Large intestine (tissue), 3 donors: ENCODE data around the gene RNF8. TPM values are rescaled to one million over a fixed set of nuclear protein-coding genes. Genes with fewer than 3 reads are reported as not detected.

ENCODE experiments used
- DNase-seq, 2 donors: peaks; one replicate each; pipeline versions ENCODE4 v3.0.0 to v3.0.0-alpha.2; 2013
- H3K27ac ChIP-seq: one replicate; pipeline ENCODE4 v1.5.1; 2013; ENCODE audit warnings: low read length
- H3K27me3 ChIP-seq: 2 replicates; pipeline ENCODE4 v1.6.1; 2013; ENCODE audit warnings: low read length; ENCODE audit not compliant: control insufficient read depth, insufficient read depth
- H3K36me3 ChIP-seq: 2 replicates; pipeline ENCODE4 v1.6.1; 2013; ENCODE audit warnings: low read length; ENCODE audit not compliant: control insufficient read depth, insufficient read depth
- H3K4me1 ChIP-seq: one replicate; pipeline ENCODE4 v1.6.1; 2013; ENCODE audit warnings: low read length; ENCODE audit not compliant: control insufficient read depth, insufficient read depth
- H3K4me3 ChIP-seq: one replicate; pipeline ENCODE4 v1.5.1; 2013; ENCODE audit warnings: low read length
- H3K9me3 ChIP-seq: one replicate; pipeline ENCODE4 v1.6.1; 2013; ENCODE audit warnings: mild to moderate bottlenecking, low read depth, low read length, moderate library complexity; ENCODE audit not compliant: control insufficient read depth
- WGBS: methylation state at CpG from one replicate; pipeline ENCODE4 v1.1.5; 2013; ENCODE audit warnings: low lambda C conversion rate; ENCODE audit not compliant: insufficient coverage; 5-methylcytosine and 5-hydroxymethylcytosine counted together
- polyA plus RNA-seq: library from polyadenylated mRNA; unstranded; fragments of 120-200 nt; gene quantifications from one replicate; pipeline ENCODE4 v1.2.1, GENCODE V29; 2013

The RNF8 gene
- polyA plus RNA-seq, 1 donor, result 15.5 TPM

- no peak overlapping the region for H3K4me3 ChIP-seq
- no peaks in the 10 kb centered on the region for H3K4me1 ChIP-seq
- no CpG with 5 or more reads among the region's 6 CpGs for WGBS
- H3K27ac ChIP-seq, result no peak overlapping the region
- DNase-seq, result peak; percentile 2 to 33
- no peaks in the 10 kb centered on the region for H3K27me3 ChIP-seq
- no peaks in the 10 kb centered on the region for H3K36me3 ChIP-seq
- no peaks in the 10 kb centered on the region for H3K9me3 ChIP-seq
Measured at GRCh38 chr6:37426945-37427510, 73.2 kb downstream of the RNF8 start.

DNA sequence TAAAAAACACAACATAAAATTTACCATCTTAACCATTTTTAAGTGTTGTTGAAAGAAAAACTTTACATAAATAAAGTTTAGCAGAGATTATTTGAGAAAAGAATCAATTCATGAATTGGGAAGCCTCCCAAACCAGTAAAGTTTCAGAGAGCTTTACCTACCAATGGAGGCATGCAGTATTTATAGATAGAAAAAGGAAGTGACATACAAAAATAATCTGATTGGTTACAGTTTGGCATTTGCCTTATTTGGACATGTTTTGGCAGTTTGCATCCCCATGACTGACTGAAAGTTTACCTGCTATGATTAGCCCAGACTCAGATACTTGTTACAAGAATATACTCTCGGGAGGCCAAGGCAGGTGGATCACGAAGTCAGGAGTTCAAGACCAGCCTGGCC is 75.6 kb downstream of the RNF8 start:
- Histone ChIP-seq H3K27ac (no peak overlapping the region), H3K36me3 (no peaks in the 10 kb centered on the region), H3K27me3 (no peaks in the 10 kb centered on the region), H3K9me3 (no peaks in the 10 kb centered on the region), H3K4me3 (no peak overlapping the region), H3K4me1 (no peaks in the 10 kb centered on the region)
- no peak for DNase-seq
- WGBS, result no CpG with 5 or more reads among the region's 2 CpGs

DNA sequence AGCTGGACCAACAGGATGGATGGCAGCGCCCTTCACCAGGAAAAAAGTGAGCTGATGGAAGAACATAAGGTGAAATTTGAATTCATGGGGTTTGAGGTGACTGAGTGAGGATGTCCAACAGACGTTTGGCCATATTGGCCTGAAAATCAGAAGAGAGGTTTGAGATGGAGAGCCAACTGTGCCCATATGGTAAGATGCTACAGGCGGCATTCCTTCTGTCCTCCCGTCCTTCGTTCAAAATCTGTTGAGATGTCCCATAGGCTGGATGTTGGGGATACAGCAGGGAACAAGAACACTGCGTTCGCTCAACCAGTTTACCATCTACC is 78.8 kb downstream of the RNF8 start:
- WGBS, result 67% methylated on average over 1 of the region's 7 CpGs
- no peaks in the 10 kb centered on the region for H3K27me3 ChIP-seq
- H3K36me3 ChIP-seq, result peaks cover 20% of the 10 kb centered on the region
- no peaks in the 10 kb centered on the region for H3K9me3 ChIP-seq
- no peak for DNase-seq
- H3K4me3 ChIP-seq, result peak overlapping the region; percentile 88
- H3K4me1 ChIP-seq, result no peaks in the 10 kb centered on the region
- peak overlapping the region; percentile 69 for H3K27ac ChIP-seq

GRCh38 chr6:37432916-37433656 is 79.3 kb downstream of the RNF8 start, which contains the start of gene CMTR1:
Gene CMTR1, plus strand, starts transcription at chr6:37433221. Its CDS starts 2,409 bp downstream, at chr6:37435630.
- Histone ChIP-seq H3K4me1 (no peaks in the 10 kb centered on the region), H3K27me3 (no peaks in the 10 kb centered on the region), H3K9me3 (no peaks in the 10 kb centered on the region), H3K27ac (peak within 1 kb of the TSS; percentile 69), H3K4me3 (peak within 1 kb of the TSS; percentile 88), H3K36me3 (peaks cover 22% of the 10 kb centered on the region)
- WGBS, result no CpG with 5 or more reads among the region's 61 CpGs
- peak; percentile 93 to 95 for DNase-seq

- no peaks in the 10 kb centered on the region for H3K27me3 ChIP-seq
- no peaks in the 10 kb centered on the region for H3K4me1 ChIP-seq
- H3K36me3 ChIP-seq, result peaks cover 29% of the 10 kb centered on the region
- H3K4me3 ChIP-seq, result peak overlapping the region; percentile 88
- WGBS, result no CpG with 5 or more reads among the region's 13 CpGs
- peak overlapping the region; percentile 69 for H3K27ac ChIP-seq
- no peaks in the 10 kb centered on the region for H3K9me3 ChIP-seq
- DNase-seq, result peak in 1 of 2 donors; percentile 46
Measured at GRCh38 chr6:37433657-37434271, 80.0 kb downstream of the RNF8 start.

GRCh38 chr6:37435373-37435772 is 81.6 kb downstream of the RNF8 start:
- Histone ChIP-seq H3K36me3 (peaks cover 36% of the 10 kb centered on the region), H3K4me3 (no peak overlapping the region), H3K27me3 (no peaks in the 10 kb centered on the region), H3K9me3 (no peaks in the 10 kb centered on the region), H3K4me1 (no peaks in the 10 kb centered on the region), H3K27ac (no peak overlapping the region)
- WGBS, result no CpG with 5 or more reads among the region's 4 CpGs
- DNase-seq, result no peak

DNA sequence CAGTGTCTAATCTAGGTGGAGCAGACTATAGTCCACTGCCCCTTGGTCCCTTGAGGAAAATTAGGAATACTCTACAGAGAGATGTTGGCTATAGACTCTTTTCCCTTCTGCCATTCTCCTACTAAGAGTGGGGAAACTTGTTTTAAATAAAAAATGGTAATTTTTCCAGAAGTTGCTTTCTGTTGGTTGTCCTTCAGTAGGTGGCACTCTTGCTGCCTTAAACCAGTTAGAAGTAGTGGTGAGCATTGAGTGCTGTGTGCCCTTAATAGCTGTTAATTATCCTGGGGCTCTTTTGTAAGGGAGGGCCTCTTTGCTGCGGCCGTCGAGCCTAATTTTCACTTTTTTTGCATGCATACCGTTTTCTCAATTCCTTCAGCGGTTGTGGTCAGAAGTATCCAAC is 82.0 kb downstream of the RNF8 start:
- H3K4me1 ChIP-seq, result no peaks in the 10 kb centered on the region
- no peaks in the 10 kb centered on the region for H3K9me3 ChIP-seq
- peaks cover 38% of the 10 kb centered on the region for H3K36me3 ChIP-seq
- 78% methylated on average over 5 of the region's 5 CpGs for WGBS
- H3K27me3 ChIP-seq, result no peaks in the 10 kb centered on the region
- H3K4me3 ChIP-seq, result no peak overlapping the region
- no peak overlapping the region for H3K27ac ChIP-seq
- DNase-seq, result no peak

DNA sequence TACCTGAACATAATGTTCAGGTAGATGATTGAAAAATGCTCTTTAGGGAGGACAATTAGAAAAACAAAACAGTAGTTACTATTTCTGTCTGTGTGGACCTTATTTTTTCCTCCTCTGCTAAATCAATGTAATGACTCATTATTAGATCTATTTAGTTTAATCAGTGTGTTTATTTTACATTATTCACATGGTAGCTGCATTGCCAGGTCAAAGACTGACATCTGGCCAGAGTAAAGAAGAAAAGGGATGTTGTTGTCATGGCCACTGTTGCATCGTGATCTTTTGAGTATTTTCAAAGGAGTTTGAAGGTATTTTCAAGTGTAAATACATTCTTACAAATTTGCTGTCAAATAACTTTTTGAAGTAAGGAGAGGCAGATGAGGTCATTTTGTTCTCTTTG is 85.1 kb downstream of the RNF8 start:
- no peak for DNase-seq
- WGBS, result 100% methylated on average over 1 of the region's 1 CpG
- Histone ChIP-seq H3K36me3 (peaks cover 46% of the 10 kb centered on the region), H3K27ac (no peak overlapping the region), H3K9me3 (no peaks in the 10 kb centered on the region), H3K4me3 (no peak overlapping the region), H3K4me1 (no peaks in the 10 kb centered on the region), H3K27me3 (no peaks in the 10 kb centered on the region)

DNA sequence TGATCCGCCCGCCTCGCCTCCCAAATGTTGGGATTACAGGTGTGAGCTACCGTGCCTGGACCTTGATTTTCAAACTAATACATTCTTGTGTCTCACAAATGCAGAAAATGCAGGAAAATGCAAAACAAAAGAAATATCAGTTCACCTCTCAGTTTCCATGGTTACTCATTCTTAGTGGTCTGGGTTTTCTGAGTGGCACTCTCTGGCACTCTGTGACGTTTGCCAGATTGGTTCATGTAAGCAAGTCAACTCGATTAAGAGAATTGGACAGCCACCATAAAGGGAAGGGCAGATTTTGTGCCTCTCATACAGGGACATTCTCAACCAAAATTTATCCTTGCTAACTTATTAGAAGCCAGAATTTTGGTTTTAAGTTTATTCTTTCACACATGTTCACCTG is 87.9 kb downstream of the RNF8 start:
- Histone ChIP-seq H3K27me3 (no peaks in the 10 kb centered on the region), H3K9me3 (no peaks in the 10 kb centered on the region), H3K4me1 (no peaks in the 10 kb centered on the region), H3K4me3 (no peak overlapping the region), H3K27ac (no peak overlapping the region), H3K36me3 (peaks cover 47% of the 10 kb centered on the region)
- DNase-seq, result no peak
- 82% methylated on average over 2 of the region's 6 CpGs for WGBS

GRCh38 chr6:37442416-37443215 is 88.8 kb downstream of the RNF8 start:
- no peak for DNase-seq

More at GRCh38 chr6:37442416-37443215, 88.8 kb downstream of the RNF8 start:
- no peaks in the 10 kb centered on the region for H3K27me3 ChIP-seq
- peaks cover 49% of the 10 kb centered on the region for H3K36me3 ChIP-seq
- no peak overlapping the region for H3K4me3 ChIP-seq
- WGBS, result 92% methylated on average over 2 of the region's 4 CpGs
- H3K27ac ChIP-seq, result no peak overlapping the region
- no peaks in the 10 kb centered on the region for H3K4me1 ChIP-seq
- no peaks in the 10 kb centered on the region for H3K9me3 ChIP-seq
